Measurements from ENCODE around the gene INPP4B. TPM values are rescaled to one million over a fixed set of nuclear protein-coding genes. Genes with fewer than 3 reads are reported as not detected.

The INPP4B gene
- total RNA-seq, 1 donor from 2014 or later: 8.2 TPM

DNA sequence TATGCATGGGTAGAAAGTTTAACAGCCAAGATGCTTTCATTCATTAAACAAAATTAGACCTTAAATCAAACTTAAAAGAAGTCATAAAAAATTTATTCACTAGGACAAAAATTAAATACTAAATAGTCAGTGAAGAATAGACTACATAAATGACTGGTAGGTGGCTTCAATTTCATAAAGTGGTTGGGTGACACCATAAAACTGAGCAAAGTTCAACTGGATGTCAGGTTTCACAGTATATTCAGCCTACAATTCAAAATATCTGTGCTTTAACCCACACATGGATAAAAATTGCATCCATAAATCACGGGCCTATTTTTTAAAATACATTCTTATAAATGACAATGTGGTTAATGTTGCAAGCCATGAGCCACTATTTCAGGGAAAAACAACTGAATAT lies 627.4 kb downstream of the INPP4B start:
- FAIRE-seq (no peak), DNase-seq (ENCODE audit: low spot score in 2 of 2) (no peak)

DNA sequence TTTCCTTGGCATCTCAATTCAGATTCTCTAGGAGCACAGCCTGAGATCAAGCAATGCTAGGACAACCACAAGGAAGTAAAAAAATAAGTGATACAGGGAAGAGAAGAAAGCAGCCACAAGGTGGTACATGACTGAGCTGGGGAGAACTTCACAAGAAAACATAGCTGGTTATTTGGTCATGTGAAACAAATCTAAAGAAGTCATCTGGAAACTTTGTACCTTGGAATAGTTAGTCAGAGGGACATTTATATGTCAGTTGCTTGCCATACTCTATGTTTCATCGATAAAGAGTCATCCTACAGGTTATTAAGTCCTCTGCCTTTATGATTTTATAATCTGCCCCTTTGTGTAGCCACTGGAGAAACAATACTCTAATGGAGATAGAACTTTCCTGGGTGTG lies 634.7 kb downstream of the INPP4B start:
- no peak for DNase-seq (ENCODE audit: low spot score in 2 of 2)
- no peak for FAIRE-seq

- FAIRE-seq (no peak), DNase-seq (ENCODE audit: low spot score in 2 of 2) (no peak)
These were observed 642.6 kb downstream of the INPP4B start for GRCh38 chr4:142203505-142203904.

DNA sequence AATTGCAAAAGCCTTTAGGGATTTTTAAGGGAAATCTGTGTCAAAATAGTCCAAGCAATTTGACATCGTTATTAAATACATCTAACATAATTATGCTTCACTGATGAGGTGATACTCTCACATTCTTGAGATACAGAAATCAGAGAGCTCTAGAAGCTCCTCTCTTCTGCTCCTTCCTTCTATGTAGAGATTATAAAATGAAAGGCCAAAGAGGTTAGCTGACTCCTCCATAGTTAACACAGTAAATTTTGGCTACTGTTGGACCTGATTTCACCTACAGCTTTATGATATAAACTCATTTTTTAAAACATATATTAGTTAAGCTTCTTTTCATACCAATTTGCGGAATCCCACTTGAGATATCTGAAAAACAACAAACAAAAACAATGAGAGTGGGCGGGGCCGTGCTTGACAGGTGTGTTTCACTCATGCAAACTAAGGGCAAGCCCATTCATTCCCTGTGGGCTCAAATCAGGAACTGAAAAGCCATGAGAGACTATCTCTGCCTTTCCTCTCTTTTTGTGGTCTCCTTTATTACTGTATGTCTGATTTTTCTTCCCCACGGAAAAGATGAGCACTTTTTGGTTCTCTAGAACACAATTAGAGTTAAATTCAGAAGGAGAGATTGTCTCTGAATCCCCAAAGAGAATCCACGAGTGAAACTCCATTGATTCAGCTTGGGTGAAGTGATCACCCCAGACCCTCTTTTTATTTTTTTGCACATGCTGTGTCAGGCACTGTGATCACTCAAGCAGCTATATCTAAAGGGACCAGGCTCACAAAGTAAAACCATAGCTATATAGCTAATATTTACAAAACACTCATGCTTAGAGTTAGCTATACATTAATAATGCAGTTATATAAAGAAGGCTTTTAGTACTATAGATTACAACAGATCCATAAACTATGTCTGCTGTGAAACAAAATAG lies 643.4 kb downstream of the INPP4B start:
- no peak for FAIRE-seq
- DNase-seq (ENCODE audit: low spot score in 2 of 2): no peak

- DNase-seq (ENCODE audit: low spot score in 2 of 2) (no peak), FAIRE-seq (no peak)
These were observed 645.1 kb downstream of the INPP4B start for GRCh38 chr4:142201041-142201440.

DNA sequence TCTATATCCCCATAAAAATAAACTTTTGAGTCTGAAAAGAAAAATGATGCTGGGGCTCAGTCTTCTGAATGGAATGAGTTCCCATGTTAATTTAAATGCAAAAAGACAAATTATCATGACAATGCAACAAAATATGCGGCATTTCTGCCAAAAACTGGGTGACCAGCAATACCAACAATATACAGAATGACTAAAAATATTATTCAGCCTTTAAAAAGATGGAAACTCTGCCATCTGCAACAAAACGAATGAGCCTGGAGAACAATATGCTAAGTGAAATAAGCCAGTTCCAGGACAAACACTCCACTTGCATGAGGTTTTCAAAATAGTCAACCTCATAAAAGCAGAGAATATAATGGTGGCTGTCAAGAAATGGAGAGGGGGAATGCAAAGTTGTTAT lies 651.2 kb downstream of the INPP4B start:
- DNase-seq (ENCODE audit: low spot score in 2 of 2) (no peak), FAIRE-seq (no peak)

DNA sequence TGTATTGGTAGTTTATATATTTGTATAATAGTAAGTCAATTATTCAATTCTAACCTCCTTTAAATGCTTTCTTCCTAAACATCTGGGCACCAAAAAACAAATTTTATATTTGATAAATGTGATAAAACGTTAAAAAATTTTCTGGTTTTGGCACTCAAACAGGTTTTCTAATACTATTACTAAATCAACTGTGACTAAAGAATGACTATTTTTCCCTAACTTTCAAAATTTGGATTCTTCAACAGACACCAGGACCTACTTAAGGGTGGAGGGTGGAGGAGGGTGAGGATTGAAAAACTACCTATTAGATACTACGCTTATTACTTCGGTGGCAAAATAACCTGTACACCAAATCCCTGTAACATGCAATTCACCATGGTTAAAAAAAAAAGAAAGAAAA lies 654.2 kb downstream of the INPP4B start:
- no peak for DNase-seq (ENCODE audit: low spot score in 2 of 2)
- FAIRE-seq: no peak

- no peak for FAIRE-seq
- DNase-seq (ENCODE audit: low spot score in 2 of 2): no peak
These were observed 665.1 kb downstream of the INPP4B start for GRCh38 chr4:142181021-142181420.

DNA sequence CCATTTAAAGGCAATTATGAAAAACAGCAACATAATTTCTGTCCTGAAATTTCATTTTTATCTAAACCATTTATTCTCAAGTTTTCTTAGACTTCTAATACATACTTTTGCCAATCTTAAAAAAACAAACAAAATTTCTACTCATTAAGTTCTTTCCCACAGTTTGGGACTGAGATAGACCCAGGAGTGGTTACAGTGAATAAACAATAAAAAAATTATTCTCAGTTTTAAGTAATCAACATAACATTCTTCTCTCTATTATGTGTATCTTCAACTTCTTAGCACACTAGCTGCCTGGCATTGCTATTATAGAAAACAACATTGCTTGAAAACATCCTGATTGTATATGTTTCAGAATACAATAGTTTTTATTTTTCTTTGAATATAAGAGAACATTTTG lies 676.9 kb downstream of the INPP4B start:
- FAIRE-seq: no peak
- DNase-seq (ENCODE audit: low spot score in 2 of 2): no peak

DNA sequence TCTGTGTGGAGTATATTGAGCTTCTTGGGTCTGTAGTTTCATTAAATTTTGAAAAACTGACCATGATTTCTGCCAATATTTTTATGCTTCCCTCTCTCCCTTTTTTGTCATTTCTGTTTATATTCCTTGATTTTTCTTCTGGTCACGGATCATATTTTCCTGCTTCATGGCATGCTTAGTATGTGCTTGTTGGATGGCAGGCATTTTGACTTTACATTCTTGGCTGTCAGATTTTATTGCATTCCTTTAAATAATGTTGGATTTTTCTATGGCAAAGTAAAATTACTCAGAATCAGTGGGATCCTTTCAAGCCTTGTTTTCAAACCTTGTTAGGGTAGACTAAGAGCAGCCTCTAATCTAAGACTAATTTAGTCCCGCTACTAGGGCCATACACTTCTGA lies 677.9 kb downstream of the INPP4B start:
- FAIRE-seq (no peak), DNase-seq (ENCODE audit: low spot score in 2 of 2) (no peak)

DNA sequence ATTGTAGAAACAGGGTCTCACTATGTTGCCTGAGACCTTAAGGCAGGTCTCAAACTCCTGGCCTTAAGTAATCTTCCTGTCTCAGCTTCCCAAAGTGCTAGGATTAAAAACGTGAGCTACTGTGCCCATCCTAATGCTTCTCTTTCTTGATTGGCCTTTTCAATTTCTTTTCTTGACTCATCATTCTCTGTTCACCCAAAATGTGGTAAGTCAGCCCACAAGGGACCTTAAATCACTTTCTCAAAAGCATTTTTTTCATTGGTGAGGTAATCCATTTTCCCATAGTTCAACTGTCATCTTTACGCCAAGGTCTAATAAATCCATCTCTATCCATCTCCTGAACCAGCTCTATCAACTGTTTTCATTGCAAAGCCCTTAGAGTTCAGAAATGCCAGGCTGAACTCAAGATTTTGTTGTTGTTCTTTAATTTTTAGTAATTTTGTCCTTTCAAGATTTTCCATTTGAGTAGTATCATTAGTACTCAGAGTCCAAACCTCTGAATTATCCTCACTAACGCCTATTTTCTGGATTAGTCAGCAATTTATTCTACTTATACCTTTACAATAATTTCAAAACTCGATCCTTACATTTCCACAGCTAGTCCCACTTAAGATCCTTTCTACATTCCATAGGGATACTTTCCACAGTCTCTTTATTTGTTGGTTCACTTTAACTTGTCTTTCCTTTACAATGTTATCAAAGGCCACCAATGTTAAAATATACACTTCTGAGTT lies 681.2 kb downstream of the INPP4B start:
- DNase-seq (ENCODE audit: low spot score in 2 of 2) (no peak), FAIRE-seq (no peak)

DNA sequence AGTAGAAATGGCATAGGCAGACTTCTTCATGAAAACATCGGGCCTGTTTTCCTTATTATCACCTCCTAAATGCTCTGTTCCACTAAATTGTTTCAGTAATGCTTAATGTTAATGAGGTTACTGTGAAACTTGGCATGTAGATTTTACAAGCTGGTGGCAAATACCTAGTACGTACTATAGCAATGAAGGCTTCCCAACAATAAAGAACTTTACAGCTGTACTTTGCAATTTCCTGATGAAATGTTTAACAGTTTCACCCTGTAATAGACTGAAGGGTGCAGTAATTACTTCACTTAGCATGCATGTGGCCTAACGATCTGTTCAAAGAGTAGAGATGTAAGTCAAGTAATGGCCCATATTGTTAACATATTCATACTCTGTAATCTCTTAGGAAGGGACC lies 685.0 kb downstream of the INPP4B start:
- FAIRE-seq (no peak), DNase-seq (ENCODE audit: low spot score in 2 of 2) (no peak)

GRCh38 chr4:142160509-142160908 lies 685.6 kb downstream of the INPP4B start:
- FAIRE-seq (no peak), DNase-seq (ENCODE audit: low spot score in 2 of 2) (no peak)

DNA sequence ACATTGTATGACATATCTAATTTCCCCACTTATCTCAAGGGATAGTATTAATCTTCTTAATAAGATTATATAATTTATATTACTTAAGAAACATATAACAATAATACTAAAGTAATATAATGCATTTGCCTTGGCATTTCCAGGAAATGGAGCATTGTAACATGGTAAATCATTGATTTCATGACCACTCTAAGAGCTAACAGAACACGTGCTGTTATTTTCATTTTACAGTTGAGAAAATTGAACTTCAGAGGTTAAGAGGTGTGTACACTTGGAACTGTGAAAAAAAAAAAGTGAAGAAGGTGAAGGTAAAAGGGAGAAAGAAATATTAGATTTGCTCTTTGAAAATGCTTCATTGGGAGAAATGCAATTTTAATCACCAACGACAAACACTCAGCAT lies 687.1 kb downstream of the INPP4B start:
- FAIRE-seq: no peak
- no peak for DNase-seq (ENCODE audit: low spot score in 2 of 2)

DNA sequence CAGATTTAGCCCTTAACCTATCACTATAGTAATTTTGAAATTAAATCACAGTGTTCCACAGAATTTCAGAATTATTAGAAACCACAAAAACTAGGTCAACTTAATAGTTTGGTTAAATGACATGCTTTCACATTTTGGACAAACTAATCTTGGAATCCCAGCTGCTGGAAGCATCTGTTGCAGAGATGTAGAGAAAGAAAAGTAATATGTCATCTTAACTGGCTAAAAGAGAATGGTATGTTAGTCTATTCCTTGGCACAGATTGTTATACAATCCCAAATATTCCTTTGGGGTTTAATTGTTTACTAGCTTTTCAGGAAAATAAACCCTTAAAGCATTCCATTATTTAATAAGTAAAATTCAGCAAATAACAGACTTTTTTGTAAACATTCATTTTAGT lies 689.8 kb downstream of the INPP4B start:
- FAIRE-seq: no peak
- no peak for DNase-seq (ENCODE audit: low spot score in 2 of 2)

GRCh38 chr4:142155347-142155746 lies 690.8 kb downstream of the INPP4B start:
- no peak for DNase-seq (ENCODE audit: low spot score in 2 of 2)
- FAIRE-seq: no peak

DNA sequence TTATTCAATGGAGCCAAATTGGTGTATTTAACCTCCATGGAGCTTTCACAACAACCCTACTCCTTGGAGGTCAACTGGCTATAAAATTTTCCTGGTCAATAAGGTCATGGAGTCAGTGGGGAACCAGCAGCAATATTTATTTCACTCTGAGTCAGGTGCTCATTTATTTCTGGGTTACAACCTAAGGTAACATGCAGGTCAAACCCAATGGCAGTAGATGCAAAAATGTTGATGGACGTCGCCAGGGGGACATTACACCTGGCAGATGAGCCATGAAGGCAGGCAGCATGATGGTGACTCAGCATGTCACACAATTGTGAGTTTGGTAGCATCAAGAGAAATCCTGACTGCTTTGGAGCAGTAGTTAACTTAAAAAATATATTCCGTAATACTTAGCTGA lies 695.6 kb downstream of the INPP4B start:
- DNase-seq (ENCODE audit: low spot score in 2 of 2) (no peak), FAIRE-seq (no peak)

DNA sequence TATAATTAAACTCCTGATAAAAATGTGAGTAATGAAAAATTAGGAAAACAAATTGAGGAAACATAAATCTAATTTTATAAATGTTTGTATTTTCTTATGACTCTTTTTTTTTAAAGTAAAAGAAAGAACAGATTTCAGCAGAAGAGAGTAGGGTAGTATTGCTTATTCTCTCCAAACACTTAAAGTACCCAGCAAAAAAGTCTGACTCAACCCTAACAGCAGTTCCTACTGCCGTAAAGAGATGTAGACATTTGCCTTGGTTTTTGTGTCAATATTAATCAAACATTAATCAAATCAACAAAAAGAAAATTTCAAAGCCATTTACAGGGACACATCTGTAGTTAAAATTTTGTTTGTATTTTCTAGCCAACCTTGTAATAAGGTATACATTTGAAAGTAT lies 701.3 kb downstream of the INPP4B start:
- peak; percentile 51 for FAIRE-seq
- no peak for DNase-seq (ENCODE audit: low spot score in 2 of 2)

- DNase-seq (ENCODE audit: low spot score in 2 of 2) (no peak), FAIRE-seq (no peak)
These were observed 703.6 kb downstream of the INPP4B start for GRCh38 chr4:142142366-142143054.

DNA sequence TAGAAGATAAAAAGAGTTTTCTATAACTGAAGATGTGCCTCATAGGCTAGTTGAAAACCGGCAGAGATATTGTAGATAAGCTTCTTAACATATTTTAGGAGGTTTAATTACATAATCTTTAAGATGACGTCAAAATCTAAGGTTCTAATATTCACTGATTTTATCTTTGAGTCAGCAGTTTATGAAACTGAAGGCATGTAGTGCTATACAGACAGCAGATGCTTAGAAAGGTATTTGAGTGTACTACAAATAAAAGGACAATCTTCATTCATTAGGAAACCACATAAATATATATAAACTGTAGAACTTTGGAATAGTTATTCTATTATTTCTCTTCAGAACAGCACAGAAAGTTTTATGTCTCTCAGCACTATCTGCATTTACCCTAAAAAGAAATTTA lies 704.9 kb downstream of the INPP4B start:
- DNase-seq (ENCODE audit: low spot score in 2 of 2): no peak
- no peak for FAIRE-seq

- DNase-seq (ENCODE audit: low spot score in 2 of 2) (no peak), FAIRE-seq (no peak)
These were observed 715.4 kb downstream of the INPP4B start for GRCh38 chr4:142130666-142131065.
